Sciatic nerve (tissue), 2 donors: ENCODE data around the gene SMOC2. TPM values are rescaled to one million over a fixed set of nuclear protein-coding genes. Genes with fewer than 3 reads are reported as not detected.
"Not testable (repeated sequence)": the region's sequence is repeated elsewhere in the genome, so short reads cannot be mapped to it uniquely, and the experiment has no call there.

ENCODE experiments used
- ATAC-seq: fragments of 200-7000 bp; cut with Tn5 transposase; one replicate; pipeline ENCODE4 v1.9.1; 2020; ENCODE audit warnings: mild to moderate bottlenecking, moderate library complexity
- DNase-seq: peaks from one replicate; pipeline ENCODE4 v3.0.0-alpha.2; 2020; ENCODE audit warnings: low spot score
- intact Hi-C: fragments of 100-400 bp; cut with DNase I; formaldehyde crosslinking; loops from one replicate; pipeline ENCODE4 v1.14.2; 2022
- total RNA-seq: library from RNA; stranded (reverse); fragmentation: NEBNext Ultra II Directional; extraction: Animal tissue kit (Norgen Biotek cat#: 25700); gene quantifications from one replicate; pipeline ENCODE4 v1.2.1, GENCODE V29; 2021
- donor health status: DM: no; HTN: no; CAD: no.
- donor health status: DM: no; HTN: no; CAD: no.

SMOC2 gene
- total RNA-seq, 1 donor from 2014 or later: 45.6 TPM

DNA sequence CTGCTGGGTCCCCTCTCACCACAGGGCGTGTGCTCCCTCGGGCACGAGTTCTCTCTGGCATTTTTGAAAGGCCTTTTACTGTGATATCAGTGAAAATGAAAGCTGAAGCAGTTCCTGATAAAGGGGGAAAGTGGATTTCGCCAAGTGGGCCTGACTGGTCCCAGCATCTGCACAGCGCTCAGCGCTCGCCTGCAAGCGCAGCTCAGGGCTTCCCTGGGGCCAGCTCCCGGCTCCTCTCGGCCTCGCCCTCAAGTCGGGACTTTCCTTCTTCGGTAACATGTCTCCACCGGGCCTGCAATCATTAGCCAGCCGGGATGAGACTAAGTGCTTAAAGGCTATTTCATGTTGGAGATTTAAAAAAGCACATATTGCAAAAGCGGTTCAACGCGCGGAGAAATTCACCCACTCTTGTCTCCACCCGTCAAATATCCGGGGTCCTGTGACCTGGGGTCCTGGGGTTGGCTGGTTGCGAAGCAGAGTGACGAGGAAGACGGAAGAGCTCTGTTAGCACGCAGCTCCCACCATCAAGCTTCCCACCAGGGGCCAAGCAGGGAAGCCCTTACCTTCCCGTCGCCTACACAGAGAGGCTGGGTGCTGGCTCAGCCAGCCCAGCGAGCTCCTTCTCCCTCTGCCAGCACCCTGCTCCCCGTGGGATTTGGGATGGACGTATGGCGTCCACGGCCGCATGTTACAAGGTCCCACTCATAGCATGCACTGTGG, 114.1 kb downstream of the SMOC2 start:
- peak; percentile 54 for ATAC-seq

DNA sequence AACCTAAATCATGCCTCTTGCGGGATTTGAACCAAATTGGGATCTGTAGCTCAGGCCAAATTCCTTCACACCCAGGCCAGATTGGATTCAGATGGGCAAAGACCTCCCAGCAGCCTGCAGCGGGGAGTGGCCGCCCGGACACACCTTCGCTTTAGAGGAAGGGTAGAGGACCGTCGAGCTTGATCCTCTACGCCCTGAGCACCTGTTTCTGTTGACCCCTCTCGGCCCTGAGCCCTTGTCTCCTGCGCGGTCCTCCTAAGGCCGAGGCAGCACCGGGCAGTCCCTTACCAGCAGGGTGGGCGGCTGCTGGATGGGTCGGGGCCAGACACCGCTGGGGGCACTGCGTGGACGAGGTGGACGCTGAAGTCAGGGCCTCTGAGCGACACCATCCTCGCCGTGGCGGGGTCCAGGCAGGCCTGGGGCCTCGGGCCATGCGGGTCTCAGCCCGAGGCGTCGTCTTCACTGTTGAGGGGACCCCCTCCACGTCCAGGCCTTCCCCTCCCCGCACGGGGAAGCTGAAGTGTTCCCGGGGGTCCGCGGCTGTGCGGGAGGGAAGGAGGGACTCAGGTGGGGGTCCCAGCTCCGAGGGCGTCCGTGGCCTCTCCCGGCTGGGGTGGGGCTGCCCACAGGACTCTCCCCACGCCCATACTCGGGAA, 114.8 kb downstream of the SMOC2 start:
- DNase-seq (no peak), ATAC-seq (peak; percentile 46)
- intact Hi-C loops: no loop called here

More for the DNA sequence above, 114.1 kb downstream of the SMOC2 start:
- intact Hi-C loops: no loop called here
- no peak for DNase-seq

- no peak for DNase-seq
- ATAC-seq: no peak
- intact Hi-C loops: no loop called here
Observed at GRCh38 chr6:168557512-168557911, 116.5 kb downstream of the SMOC2 start.

GRCh38 chr6:168558686-168559085, 117.7 kb downstream of the SMOC2 start:
- ATAC-seq (no peak), DNase-seq (no peak)
- intact Hi-C loops: no loop called here

DNA sequence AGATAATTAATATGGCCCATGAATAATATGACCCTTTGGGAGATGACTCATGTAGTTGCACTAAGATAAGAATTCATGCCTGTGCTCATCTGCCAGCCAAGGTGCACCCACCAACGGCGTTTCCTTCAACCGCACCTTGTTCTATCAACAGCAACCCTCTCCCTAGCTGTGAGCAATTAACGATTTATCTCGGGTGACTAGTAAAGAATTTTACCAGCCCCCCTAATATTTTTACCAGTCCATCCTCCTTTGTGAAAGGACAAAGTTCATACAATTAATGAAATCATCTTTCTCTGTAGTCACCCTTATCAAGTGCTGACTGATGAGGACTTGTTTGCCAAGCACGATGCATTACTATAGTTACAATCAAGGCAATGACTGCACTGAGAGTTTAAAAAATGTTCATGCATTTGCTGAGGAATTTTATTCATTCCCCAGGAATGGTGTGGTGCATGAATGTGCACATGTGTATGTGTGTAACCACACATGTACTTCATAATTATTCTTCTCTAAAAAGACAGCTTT, 118.7 kb downstream of the SMOC2 start:
- intact Hi-C loops: no loop called here
- ATAC-seq: no peak
- no peak for DNase-seq

- intact Hi-C loops: no loop called here
Observed at GRCh38 chr6:168560126-168560525, 119.1 kb downstream of the SMOC2 start.

DNA sequence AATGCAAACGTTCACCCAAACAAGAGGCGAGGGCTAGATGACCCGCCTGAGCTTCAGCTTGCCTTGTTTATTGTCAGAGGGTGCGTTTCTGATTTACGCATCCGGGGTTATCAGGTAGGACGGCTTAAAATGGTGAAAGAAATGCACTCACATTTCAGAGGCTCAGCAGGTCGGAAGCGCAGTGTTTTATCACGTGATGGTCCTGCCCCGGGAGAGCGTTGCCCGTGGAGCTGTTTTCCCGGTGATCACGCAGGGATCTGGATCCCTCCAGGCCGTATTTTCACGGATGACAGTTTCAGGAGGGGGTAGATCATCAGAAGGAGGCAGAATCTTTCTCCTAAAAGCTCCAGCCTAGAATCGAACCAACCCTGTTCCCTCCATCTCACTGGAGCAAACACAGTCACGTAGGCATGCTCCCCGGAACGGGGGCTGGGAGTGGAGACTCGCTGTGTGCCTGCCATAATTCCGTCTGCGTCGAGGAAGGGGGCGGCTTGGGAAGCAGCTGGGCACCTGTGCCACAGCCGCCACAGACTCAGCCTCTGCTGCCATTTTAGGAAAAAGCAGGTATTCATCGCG, 121.7 kb downstream of the SMOC2 start:
- ATAC-seq (no peak), DNase-seq (no peak)
- intact Hi-C loops: no loop called here

More at GRCh38 chr6:168560126-168560525, 119.1 kb downstream of the SMOC2 start:
- DNase-seq: no peak
- no peak for ATAC-seq

GRCh38 chr6:168563656-168564055, 122.7 kb downstream of the SMOC2 start:
- DNase-seq: no peak
- intact Hi-C loops: no loop called here
- no peak for ATAC-seq

DNA sequence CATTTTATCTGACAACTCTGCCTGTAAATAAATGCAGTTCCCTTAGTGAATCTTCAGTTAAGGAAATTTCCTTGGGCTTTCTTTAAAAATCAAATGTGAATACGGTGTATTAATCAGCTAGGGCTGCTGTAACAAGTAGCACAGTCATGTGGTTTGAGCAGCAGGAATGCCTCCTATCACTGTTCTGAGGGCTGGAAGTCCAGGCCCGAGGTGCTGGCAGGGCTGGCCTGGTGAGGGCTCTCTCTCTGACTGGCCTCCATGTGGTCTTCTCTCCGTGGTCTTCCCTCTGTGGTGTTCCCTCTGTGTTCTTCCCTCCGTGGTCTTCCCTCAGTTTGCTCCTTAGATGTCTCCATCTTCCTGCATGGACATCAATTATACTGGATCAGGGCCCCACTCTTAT, 124.1 kb downstream of the SMOC2 start:
- ATAC-seq: no peak
- no peak for DNase-seq
- intact Hi-C loops: no loop called here

- intact Hi-C loops: no loop called here
- DNase-seq (no peak), ATAC-seq (no peak)
Observed at GRCh38 chr6:168570211-168570610, 129.2 kb downstream of the SMOC2 start.

GRCh38 chr6:168571268-168571667, 130.3 kb downstream of the SMOC2 start:
- DNase-seq (no peak), ATAC-seq (no peak)
- intact Hi-C loops: no loop called here

GRCh38 chr6:168573276-168573835, 132.4 kb downstream of the SMOC2 start:
- DNase-seq, ATAC-seq, intact Hi-C loops: not testable (repeated sequence)

GRCh38 chr6:168574075-168574698, 133.2 kb downstream of the SMOC2 start:
- ATAC-seq (peak; percentile 23), DNase-seq (no peak)
- intact Hi-C loops: no loop called here

- intact Hi-C loops: no loop called here
- ATAC-seq: peak; percentile 82
Observed at GRCh38 chr6:168574699-168575195, 133.8 kb downstream of the SMOC2 start.

DNA sequence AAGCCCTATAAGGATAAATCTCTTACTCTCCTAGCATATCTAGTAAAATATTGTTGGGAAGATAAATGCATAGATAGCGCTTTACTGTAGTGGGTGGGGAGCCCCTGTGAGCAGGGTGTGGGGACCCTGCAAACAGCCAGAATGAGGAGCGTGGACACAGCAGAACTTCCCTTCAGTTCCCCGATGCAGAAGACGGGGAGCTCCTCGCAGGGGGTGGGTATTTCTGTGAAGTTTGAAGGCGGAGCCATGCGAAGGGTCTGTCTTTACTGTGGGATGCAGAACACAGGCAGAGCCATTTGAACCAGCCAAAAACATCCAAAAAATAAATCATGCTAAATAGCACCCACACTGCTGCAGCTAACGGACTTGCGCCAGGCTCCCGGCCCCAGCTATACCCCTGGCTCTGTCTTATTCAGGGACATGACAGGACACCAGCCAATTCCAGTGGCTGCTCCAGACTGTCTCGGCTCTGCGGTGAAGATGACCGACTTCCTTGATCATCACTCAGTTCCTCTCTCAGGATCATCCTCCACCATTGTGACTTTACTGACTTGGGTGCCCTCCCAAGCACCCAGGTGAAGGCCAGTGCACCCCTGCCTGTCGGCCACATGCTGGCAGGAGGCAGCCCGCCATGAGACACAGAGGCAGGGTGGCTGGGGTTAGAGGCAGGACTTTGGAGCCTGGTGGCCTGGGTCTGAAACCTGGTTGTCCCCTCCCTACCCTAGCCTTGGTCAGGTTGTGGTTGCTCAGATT, 134.5 kb downstream of the SMOC2 start:
- ATAC-seq (no peak), DNase-seq (no peak)
- intact Hi-C loops: no loop called here

More at GRCh38 chr6:168574699-168575195, 133.8 kb downstream of the SMOC2 start:
- no peak for DNase-seq

- ATAC-seq (no peak), DNase-seq (no peak)
- intact Hi-C loops: no loop called here
Observed at GRCh38 chr6:168576388-168576787, 135.4 kb downstream of the SMOC2 start.

DNA sequence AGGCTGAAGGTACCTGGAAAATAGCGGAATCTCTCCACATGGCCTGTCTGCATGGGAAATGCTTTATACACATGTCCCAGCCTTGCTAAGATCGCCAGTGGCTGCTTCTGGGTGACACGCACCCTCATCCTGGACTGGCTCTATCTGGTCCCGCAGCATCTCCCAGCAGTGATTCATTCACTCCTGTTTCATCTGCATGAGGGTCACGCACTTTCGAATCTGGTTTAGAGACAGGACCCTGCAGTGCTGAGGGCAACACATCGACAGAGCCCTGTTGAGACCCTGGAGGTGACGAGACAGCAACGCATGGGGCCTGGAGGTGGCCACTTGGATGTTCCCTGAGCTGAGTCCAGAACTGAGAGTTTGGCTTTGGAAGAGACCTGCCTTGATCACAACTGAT, 136.5 kb downstream of the SMOC2 start:
- ATAC-seq: no peak
- intact Hi-C loops: no loop called here
- DNase-seq: no peak

- DNase-seq (no peak), ATAC-seq (no peak)
- intact Hi-C loops: no loop called here
Observed at GRCh38 chr6:168578036-168578435, 137.1 kb downstream of the SMOC2 start.
